K562 (cell line): ENCODE measurements around the gene C6orf163. TPM values are rescaled to one million over a fixed set of nuclear protein-coding genes. Genes with fewer than 3 reads are reported as not detected.

Experiments
- CBFB ChIP-seq: sonication (generic); formaldehyde crosslinking; IDR thresholded peaks from 2 replicates; pipeline ENCODE4 v1.4.0; 2020; ENCODE audit warnings: mild to moderate bottlenecking, missing genetic modification reagents
- CHAMP1 ChIP-seq: fragments of 450-650 bp; IDR thresholded peaks from 2 replicates; pipeline ENCODE4 v1.6.1; 2016; ENCODE audit warnings: mild to moderate bottlenecking
- ELK3 ChIP-seq: fragments of 450-650 bp; formaldehyde crosslinking; IDR thresholded peaks from 2 replicates; pipeline ENCODE4 v1.4.0; 2020; ENCODE audit warnings: mild to moderate bottlenecking
- HDAC6 ChIP-seq: IDR thresholded peaks from 2 replicates; pipeline ENCODE4 v1.6.1; 2012; ENCODE audit warnings: low read depth, mild to moderate bottlenecking, control low read depth, inconsistent platforms, low read length, moderate library complexity
- MCM3 ChIP-seq: fragments of 450-650 bp; IDR thresholded peaks from 2 replicates; pipeline ENCODE4 v1.6.1; 2016
- NFIX ChIP-seq: fragments of 250-450 bp; sonication (Bioruptor Pico); IDR thresholded peaks from 2 replicates; pipeline ENCODE4 v1.4.0; 2020; ENCODE audit warnings: low read depth, mild to moderate bottlenecking, moderate library complexity
- NRF1 ChIP-seq, 2 experiments: fragments of 450-650 bp; IDR thresholded peaks in 1 of 2; conservative IDR thresholded peaks in 1 of 2; 2 replicates each; pipeline ENCODE4 v1.6.1; 2014; ENCODE audit warnings: mild to moderate bottlenecking in 2 of 2
- POLR2A ChIP-seq: fragments of 450-650 bp; conservative IDR thresholded peaks from 2 replicates; pipeline ENCODE4 v1.6.1; 2016
- POLR3G ChIP-seq: IDR thresholded peaks from 2 replicates; pipeline ENCODE4 v1.6.1; 2011; ENCODE audit not compliant: insufficient read length, insufficient replicate concordance; ENCODE audit errors: extremely low read depth
- RHOXF2B ChIP-seq: fragments of 250-450 bp; sonication (Bioruptor Pico); conservative IDR thresholded peaks from 2 replicates; pipeline ENCODE4 v1.5.1; 2021
- ZFP30 ChIP-seq: fragments of 250-450 bp; sonication (Bioruptor Pico); IDR thresholded peaks from 2 replicates; pipeline ENCODE4 v1.8.0; 2022; ENCODE audit warnings: moderate library complexity, mild to moderate bottlenecking, inconsistent platforms, borderline replicate concordance
- ZKSCAN3 ChIP-seq: fragments of 250-450 bp; sonication (Bioruptor Pico); IDR thresholded peaks from 2 replicates; pipeline ENCODE4 v1.4.0; 2020
- ZNF41 ChIP-seq: fragments of 250-450 bp; sonication (Bioruptor Pico); conservative IDR thresholded peaks from 2 replicates; pipeline ENCODE4 v1.4.0; 2020; ENCODE audit warnings: mild to moderate bottlenecking
- ZNF436 ChIP-seq: fragments of 250-450, 450-650 bp; sonication (Bioruptor Pico); formaldehyde crosslinking; IDR thresholded peaks from 2 replicates; pipeline ENCODE4 v1.7.0; 2020; ENCODE audit warnings: mild to moderate bottlenecking
- polyA plus RNA-seq, 8 experiments: library from polyadenylated mRNA; depleted of rRNA in 4 of 8; stranded (reverse) in 5 of 8; unstranded in 3 of 8; fragments of >200 nt; fragmentation: Nextera tagmentation in 2 of 8; fragmentation: Illumina TruSeq in 1 of 8; extraction: Ambion mirVana in 2 of 8; extraction: Trizol in 1 of 8; gene quantifications; 2 replicates each; pipeline versions ENCODE4 v1.2.1 to v1.2.3, GENCODE V29; 2011 to 2014; ENCODE audit warnings: inconsistent platforms in 1 of 8, missing spikeins in 1 of 8
- total RNA-seq, 7 experiments: library from RNA; depleted of rRNA in 6 of 7; stranded (reverse); fragments of >200 nt in 6 of 7; fragmentation: Illumina TruSeq in 2 of 7; extraction: Trizol in 2 of 7; gene quantifications; 2 replicates each; pipeline versions ENCODE4 v1.2.1 to v1.2.3, GENCODE V29; 2011 to 2021; ENCODE audit warnings: low replicate concordance in 1 of 7
- TF ChIP-seq, protein P1 (sequence below): fragments of 250-450 bp; sonication (Bioruptor Pico); IDR thresholded peaks from 2 replicates; pipeline ENCODE4 v1.5.0; 2021
- TF ChIP-seq, protein P2 (sequence below): fragments of 250-450 bp; sonication (Bioruptor Pico); IDR thresholded peaks from 2 replicates; pipeline ENCODE4 v1.4.0; 2020; ENCODE audit warnings: mild to moderate bottlenecking, moderate library complexity, borderline replicate concordance
- TF ChIP-seq, protein P3 (sequence below): sonication (generic); formaldehyde crosslinking; IDR thresholded peaks from 2 replicates; pipeline ENCODE4 v1.8.0; 2022; ENCODE audit warnings: mild to moderate bottlenecking, missing genetic modification reagents

Gene C6orf163
- total and polyA plus RNA-seq, 9 of the 15 experiments (the other 6 are each of a cell fraction or from before 2014, with no cell fraction given): 0.67 to 4.7 (median 1.5) TPM

DNA sequence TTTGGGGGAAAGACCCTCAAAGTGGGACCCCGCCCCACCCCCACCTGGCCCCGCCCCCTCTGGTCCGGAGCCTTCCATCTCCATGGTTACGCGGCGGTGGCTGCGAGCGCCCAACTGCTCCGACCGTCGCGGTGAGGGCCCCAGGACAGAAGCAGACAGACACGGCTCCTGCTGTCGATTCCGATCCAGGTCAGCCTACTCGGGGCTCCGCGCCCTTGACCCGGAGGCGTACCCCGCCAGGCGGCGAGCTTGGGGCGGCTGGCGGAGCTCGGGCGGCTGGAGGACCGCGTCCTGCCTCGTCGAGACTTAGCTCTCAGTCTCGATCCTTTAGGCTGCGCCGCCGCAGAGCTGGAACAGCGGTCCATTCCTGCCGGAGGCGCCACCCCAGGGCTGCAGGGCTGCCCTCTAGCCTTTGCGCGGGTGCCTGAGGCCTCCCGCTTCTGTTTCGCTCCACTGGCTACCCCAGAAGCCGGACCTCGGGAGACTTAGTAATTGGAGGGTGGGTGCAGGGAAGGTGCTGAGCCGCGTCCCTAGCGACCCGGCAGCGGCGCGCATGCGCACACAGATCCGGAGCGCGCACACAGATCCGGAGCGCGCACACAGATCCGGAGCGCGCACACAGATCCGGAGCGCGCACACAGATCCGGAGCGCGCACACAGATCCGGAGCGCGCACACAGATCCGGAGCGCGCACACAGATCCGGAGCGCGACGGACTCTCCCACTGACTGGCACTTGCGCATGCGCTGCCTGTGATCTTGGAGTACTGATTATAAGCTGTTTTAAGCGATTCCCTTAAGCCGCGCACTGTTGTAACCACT, 63.5 kb downstream of the C6orf163 start, which contains the start of gene CFAP206 (continued):
- TF ChIP-seq, protein P1, sequence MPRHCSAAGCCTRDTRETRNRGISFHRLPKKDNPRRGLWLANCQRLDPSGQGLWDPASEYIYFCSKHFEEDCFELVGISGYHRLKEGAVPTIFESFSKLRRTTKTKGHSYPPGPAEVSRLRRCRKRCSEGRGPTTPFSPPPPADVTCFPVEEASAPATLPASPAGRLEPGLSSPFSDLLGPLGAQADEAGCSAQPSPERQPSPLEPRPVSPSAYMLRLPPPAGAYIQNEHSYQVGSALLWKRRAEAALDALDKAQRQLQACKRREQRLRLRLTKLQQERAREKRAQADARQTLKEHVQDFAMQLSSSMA (CRISPR knock-in tag): no peak
- TF ChIP-seq NRF1 (conservative IDR thresholded peaks at IDR 0.05 in 1 of 2, IDR thresholded peaks at IDR 0.05 in 1 of 2) (peak; percentile 98 to 99), ELK3 (CRISPR knock-in tag) (no peak), ZFP30 (CRISPR knock-in tag) (no peak), HDAC6 (no peak), MCM3 (no peak), RHOXF2B (CRISPR knock-in tag) (no peak), CHAMP1 (no peak), CBFB (CRISPR knock-in tag) (peak; percentile 78; the same call in 1 of the 2 replicates), ZKSCAN3 (CRISPR knock-in tag) (no peak), NFIX (CRISPR knock-in tag) (no peak), POLR3G (no peak), ZNF436 (CRISPR knock-in tag) (no peak), POLR2A (no peak), ZNF41 (CRISPR knock-in tag) (no peak)
- TF ChIP-seq, protein P2, sequence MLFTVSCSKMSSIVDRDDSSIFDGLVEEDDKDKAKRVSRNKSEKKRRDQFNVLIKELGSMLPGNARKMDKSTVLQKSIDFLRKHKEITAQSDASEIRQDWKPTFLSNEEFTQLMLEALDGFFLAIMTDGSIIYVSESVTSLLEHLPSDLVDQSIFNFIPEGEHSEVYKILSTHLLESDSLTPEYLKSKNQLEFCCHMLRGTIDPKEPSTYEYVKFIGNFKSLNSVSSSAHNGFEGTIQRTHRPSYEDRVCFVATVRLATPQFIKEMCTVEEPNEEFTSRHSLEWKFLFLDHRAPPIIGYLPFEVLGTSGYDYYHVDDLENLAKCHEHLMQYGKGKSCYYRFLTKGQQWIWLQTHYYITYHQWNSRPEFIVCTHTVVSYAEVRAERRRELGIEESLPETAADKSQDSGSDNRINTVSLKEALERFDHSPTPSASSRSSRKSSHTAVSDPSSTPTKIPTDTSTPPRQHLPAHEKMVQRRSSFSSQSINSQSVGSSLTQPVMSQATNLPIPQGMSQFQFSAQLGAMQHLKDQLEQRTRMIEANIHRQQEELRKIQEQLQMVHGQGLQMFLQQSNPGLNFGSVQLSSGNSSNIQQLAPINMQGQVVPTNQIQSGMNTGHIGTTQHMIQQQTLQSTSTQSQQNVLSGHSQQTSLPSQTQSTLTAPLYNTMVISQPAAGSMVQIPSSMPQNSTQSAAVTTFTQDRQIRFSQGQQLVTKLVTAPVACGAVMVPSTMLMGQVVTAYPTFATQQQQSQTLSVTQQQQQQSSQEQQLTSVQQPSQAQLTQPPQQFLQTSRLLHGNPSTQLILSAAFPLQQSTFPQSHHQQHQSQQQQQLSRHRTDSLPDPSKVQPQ (CRISPR knock-in tag): no peak
- TF ChIP-seq, protein P3, sequence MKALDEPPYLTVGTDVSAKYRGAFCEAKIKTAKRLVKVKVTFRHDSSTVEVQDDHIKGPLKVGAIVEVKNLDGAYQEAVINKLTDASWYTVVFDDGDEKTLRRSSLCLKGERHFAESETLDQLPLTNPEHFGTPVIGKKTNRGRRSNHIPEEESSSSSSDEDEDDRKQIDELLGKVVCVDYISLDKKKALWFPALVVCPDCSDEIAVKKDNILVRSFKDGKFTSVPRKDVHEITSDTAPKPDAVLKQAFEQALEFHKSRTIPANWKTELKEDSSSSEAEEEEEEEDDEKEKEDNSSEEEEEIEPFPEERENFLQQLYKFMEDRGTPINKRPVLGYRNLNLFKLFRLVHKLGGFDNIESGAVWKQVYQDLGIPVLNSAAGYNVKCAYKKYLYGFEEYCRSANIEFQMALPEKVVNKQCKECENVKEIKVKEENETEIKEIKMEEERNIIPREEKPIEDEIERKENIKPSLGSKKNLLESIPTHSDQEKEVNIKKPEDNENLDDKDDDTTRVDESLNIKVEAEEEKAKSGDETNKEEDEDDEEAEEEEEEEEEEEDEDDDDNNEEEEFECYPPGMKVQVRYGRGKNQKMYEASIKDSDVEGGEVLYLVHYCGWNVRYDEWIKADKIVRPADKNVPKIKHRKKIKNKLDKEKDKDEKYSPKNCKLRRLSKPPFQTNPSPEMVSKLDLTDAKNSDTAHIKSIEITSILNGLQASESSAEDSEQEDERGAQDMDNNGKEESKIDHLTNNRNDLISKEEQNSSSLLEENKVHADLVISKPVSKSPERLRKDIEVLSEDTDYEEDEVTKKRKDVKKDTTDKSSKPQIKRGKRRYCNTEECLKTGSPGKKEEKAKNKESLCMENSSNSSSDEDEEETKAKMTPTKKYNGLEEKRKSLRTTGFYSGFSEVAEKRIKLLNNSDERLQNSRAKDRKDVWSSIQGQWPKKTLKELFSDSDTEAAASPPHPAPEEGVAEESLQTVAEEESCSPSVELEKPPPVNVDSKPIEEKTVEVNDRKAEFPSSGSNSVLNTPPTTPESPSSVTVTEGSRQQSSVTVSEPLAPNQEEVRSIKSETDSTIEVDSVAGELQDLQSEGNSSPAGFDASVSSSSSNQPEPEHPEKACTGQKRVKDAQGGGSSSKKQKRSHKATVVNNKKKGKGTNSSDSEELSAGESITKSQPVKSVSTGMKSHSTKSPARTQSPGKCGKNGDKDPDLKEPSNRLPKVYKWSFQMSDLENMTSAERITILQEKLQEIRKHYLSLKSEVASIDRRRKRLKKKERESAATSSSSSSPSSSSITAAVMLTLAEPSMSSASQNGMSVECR: peak; percentile 83
